WI38 (cell line): Measurements from ENCODE around the gene IKZF3.
"Not testable (repeated sequence)": the region's sequence is repeated elsewhere in the genome, so short reads cannot be mapped to it uniquely, and the experiment has no call there.

ENCODE experiments used
- H3K4me3 ChIP-seq: 2 replicates; pipeline ENCODE4 v1.5.1; 2011; ENCODE audit warnings: low read depth, mild to moderate bottlenecking, control low read depth, low read length
- CTCF ChIP-seq: IDR thresholded peaks from 2 replicates; pipeline ENCODE4 v1.5.1; 2012; ENCODE audit warnings: low read depth, mild to moderate bottlenecking, control low read depth, low read length

IKZF3 gene

GRCh38 chr17:39852239-39852638 is 11.9 kb downstream of the IKZF3 start:
- H3K4me3 ChIP-seq: no peak overlapping the region
- TF ChIP-seq CTCF: no peak

- not testable (repeated sequence) for H3K4me3 ChIP-seq
Observed at GRCh38 chr17:39850186-39850585, 13.9 kb downstream of the IKZF3 start.

GRCh38 chr17:39848600-39848999 is 15.5 kb downstream of the IKZF3 start:
- H3K4me3 ChIP-seq: no peak overlapping the region
- TF ChIP-seq CTCF: no peak

- TF ChIP-seq CTCF: no peak
Observed at GRCh38 chr17:39846205-39846604, 17.9 kb downstream of the IKZF3 start.

GRCh38 chr17:39845052-39845846 is 18.9 kb downstream of the IKZF3 start:
- no peak overlapping the region for H3K4me3 ChIP-seq
- TF ChIP-seq CTCF: no peak

More at GRCh38 chr17:39846205-39846604, 17.9 kb downstream of the IKZF3 start:
- no peak overlapping the region for H3K4me3 ChIP-seq

- H3K4me3 ChIP-seq: no peak overlapping the region
- no peak for TF ChIP-seq CTCF
Observed at GRCh38 chr17:39841134-39841683, 22.9 kb downstream of the IKZF3 start.

- TF ChIP-seq CTCF: no peak
- no peak overlapping the region for H3K4me3 ChIP-seq
Observed at GRCh38 chr17:39838784-39839183, 25.3 kb downstream of the IKZF3 start.
